SK-N-SH treated with all-trans-retinoic acid at 6 μM for 48 hours (cell line): ENCODE data around the gene PDIA5.

Experiments used
- ATAC-seq: fragments of 200-7000 bp; cut with Tn5 transposase; 3 replicates; pipeline ENCODE4 v1.9.1; 2020; ENCODE audit warnings: mild to moderate bottlenecking, moderate library complexity
- ARNTL ChIP-seq: fragments of 450-650 bp; formaldehyde crosslinking; IDR thresholded peaks from 2 replicates; pipeline ENCODE4 v1.5.0; 2020; ENCODE audit warnings: low read depth, mild to moderate bottlenecking, moderate library complexity, borderline replicate concordance
- BACH2 ChIP-seq: fragments of 250-450 bp; sonication (Bioruptor Pico); IDR thresholded peaks from 2 replicates; pipeline ENCODE4 v1.9.0; 2021; ENCODE audit warnings: mild to moderate bottlenecking, borderline replicate concordance
- CSDC2 ChIP-seq: fragments of 250-450 bp; sonication (Bioruptor Pico); IDR thresholded peaks from 2 replicates; pipeline ENCODE4 v1.5.0; 2020; ENCODE audit warnings: mild to moderate bottlenecking, moderate library complexity
- CSRNP3 ChIP-seq: fragments of 250-450 bp; sonication (Bioruptor Pico); IDR thresholded peaks from 2 replicates; pipeline ENCODE4 v1.5.1; 2021; ENCODE audit warnings: mild to moderate bottlenecking, moderate library complexity
- ESRRG ChIP-seq: fragments of 250-450 bp; sonication (Bioruptor Pico); IDR thresholded peaks from 2 replicates; pipeline ENCODE4 v1.6.1; 2021; ENCODE audit warnings: mild to moderate bottlenecking
- GLIS3 ChIP-seq: fragments of 250-450 bp; sonication (Bioruptor Pico); IDR thresholded peaks from 2 replicates; pipeline ENCODE4 v1.5.0; 2020; ENCODE audit warnings: mild to moderate bottlenecking, moderate library complexity
- ISL1 ChIP-seq: fragments of 250-450 bp; sonication (Bioruptor Pico); IDR thresholded peaks from 2 replicates; pipeline ENCODE4 v2.1.2; 2022; ENCODE audit warnings: mild to moderate bottlenecking, moderate library complexity
- OSR1 ChIP-seq: fragments of 250-450 bp; sonication (Bioruptor Pico); IDR thresholded peaks from 2 replicates; pipeline ENCODE4 v1.8.0; 2022; ENCODE audit warnings: moderate library complexity, mild to moderate bottlenecking, inconsistent platforms
- POU6F1 ChIP-seq: fragments of 250-450 bp; sonication (Bioruptor Pico); IDR thresholded peaks from 2 replicates; pipeline ENCODE4 v1.8.0; 2021; ENCODE audit warnings: low read depth, mild to moderate bottlenecking, moderate library complexity, borderline replicate concordance
- PPARA ChIP-seq: fragments of 250-450 bp; sonication (Bioruptor Pico); IDR thresholded peaks from 2 replicates; pipeline ENCODE4 v1.5.0; 2020; ENCODE audit warnings: mild to moderate bottlenecking, borderline replicate concordance
- RARB ChIP-seq: fragments of 250-450 bp; sonication (Bioruptor Pico); IDR thresholded peaks from 2 replicates; pipeline ENCODE4 v1.8.0; 2021; ENCODE audit warnings: mild to moderate bottlenecking, moderate library complexity
- SNAI2 ChIP-seq: fragments of 250-450 bp; sonication (Bioruptor Pico); IDR thresholded peaks from 2 replicates; pipeline ENCODE4 v1.5.0; 2020; ENCODE audit warnings: mild to moderate bottlenecking, moderate library complexity
- TCF4 ChIP-seq: fragments of 250-450 bp; sonication (Bioruptor Pico); IDR thresholded peaks from 2 replicates; pipeline ENCODE4 v1.8.0; 2021; ENCODE audit warnings: mild to moderate bottlenecking, moderate library complexity, borderline replicate concordance
- TOX ChIP-seq: fragments of 250-450 bp; sonication (Bioruptor Pico); IDR thresholded peaks from 2 replicates; pipeline ENCODE4 v1.8.0; 2021; ENCODE audit warnings: mild to moderate bottlenecking, moderate library complexity, borderline replicate concordance
- TSHZ2 ChIP-seq: fragments of 250-450 bp; sonication (Bioruptor Pico); IDR thresholded peaks from 2 replicates; pipeline ENCODE4 v1.5.0; 2020; ENCODE audit warnings: mild to moderate bottlenecking, moderate library complexity
- ZC3H10 ChIP-seq: fragments of 250-450 bp; sonication (Bioruptor Pico); IDR thresholded peaks from 2 replicates; pipeline ENCODE4 v1.5.1; 2021; ENCODE audit warnings: mild to moderate bottlenecking, moderate library complexity
- ZFP3 ChIP-seq: fragments of 250-450 bp; sonication (Bioruptor Pico); IDR thresholded peaks from 2 replicates; pipeline ENCODE4 v1.5.0; 2020; ENCODE audit warnings: mild to moderate bottlenecking, moderate library complexity
- ZFP30 ChIP-seq: fragments of 450-650 bp; formaldehyde crosslinking; IDR thresholded peaks from 2 replicates; pipeline ENCODE4 v1.5.0; 2022; ENCODE audit warnings: mild to moderate bottlenecking, moderate library complexity
- ZNF565 ChIP-seq: fragments of 450-650 bp; formaldehyde crosslinking; conservative IDR thresholded peaks from 2 replicates; pipeline ENCODE4 v1.5.0; 2020; ENCODE audit warnings: low read depth, mild to moderate bottlenecking, moderate library complexity
- ZNF70 ChIP-seq: fragments of 450-650 bp; formaldehyde crosslinking; IDR thresholded peaks from 2 replicates; pipeline ENCODE4 v1.5.0; 2020; ENCODE audit warnings: mild to moderate bottlenecking, moderate library complexity
- ZNF8 ChIP-seq: fragments of 450-650 bp; formaldehyde crosslinking; IDR thresholded peaks from 2 replicates; pipeline ENCODE4 v1.5.0; 2020; ENCODE audit warnings: mild to moderate bottlenecking, moderate library complexity
- TF ChIP-seq, protein P1 (sequence below): fragments of 250-450 bp; sonication (Bioruptor Pico); IDR thresholded peaks from 2 replicates; pipeline ENCODE4 v1.5.1; 2020; ENCODE audit warnings: low read depth, mild to moderate bottlenecking, moderate library complexity
- TF ChIP-seq, protein P2 (sequence below): fragments of 250-450 bp; sonication (Bioruptor Pico); IDR thresholded peaks from 2 replicates; pipeline ENCODE4 v1.8.0; 2020; ENCODE audit warnings: mild to moderate bottlenecking, moderate library complexity, borderline replicate concordance

Gene PDIA5

DNA sequence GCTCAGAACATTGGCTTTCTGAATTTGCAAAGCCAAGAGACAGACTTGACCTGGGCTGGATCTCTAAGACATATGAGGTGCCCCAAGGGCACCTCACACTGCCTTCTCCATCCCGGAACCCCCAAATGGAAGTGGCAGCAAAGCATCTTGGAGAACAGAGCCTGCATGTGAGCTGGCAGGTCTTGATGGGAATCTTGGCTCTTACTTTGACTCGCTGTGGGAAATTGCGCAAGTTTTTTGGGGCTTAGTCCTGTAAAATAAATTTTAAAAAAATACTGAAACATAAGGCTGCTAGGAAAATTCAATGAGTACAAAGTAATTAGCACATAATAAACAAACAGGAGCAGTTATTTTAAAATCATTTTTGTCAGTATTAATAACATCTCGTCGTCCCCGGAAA, 121.2 kb downstream of the PDIA5 start (continued):
- TF ChIP-seq, protein P1, sequence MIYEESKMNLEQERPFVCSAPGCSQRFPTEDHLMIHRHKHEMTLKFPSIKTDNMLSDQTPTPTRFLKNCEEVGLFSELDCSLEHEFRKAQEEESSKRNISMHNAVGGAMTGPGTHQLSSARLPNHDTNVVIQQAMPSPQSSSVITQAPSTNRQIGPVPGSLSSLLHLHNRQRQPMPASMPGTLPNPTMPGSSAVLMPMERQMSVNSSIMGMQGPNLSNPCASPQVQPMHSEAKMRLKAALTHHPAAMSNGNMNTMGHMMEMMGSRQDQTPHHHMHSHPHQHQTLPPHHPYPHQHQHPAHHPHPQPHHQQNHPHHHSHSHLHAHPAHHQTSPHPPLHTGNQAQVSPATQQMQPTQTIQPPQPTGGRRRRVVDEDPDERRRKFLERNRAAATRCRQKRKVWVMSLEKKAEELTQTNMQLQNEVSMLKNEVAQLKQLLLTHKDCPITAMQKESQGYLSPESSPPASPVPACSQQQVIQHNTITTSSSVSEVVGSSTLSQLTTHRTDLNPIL (CRISPR knock-in tag): no peak
- TF ChIP-seq ARNTL (CRISPR knock-in tag) (no peak), GLIS3 (CRISPR knock-in tag) (no peak), ZC3H10 (CRISPR knock-in tag) (no peak), ZNF70 (CRISPR knock-in tag) (no peak), OSR1 (no peak)

- TF ChIP-seq ZNF8 (CRISPR knock-in tag): no peak
- TF ChIP-seq ZNF70 (CRISPR knock-in tag): no peak
- TF ChIP-seq ISL1: no peak
- TF ChIP-seq, protein P2, sequence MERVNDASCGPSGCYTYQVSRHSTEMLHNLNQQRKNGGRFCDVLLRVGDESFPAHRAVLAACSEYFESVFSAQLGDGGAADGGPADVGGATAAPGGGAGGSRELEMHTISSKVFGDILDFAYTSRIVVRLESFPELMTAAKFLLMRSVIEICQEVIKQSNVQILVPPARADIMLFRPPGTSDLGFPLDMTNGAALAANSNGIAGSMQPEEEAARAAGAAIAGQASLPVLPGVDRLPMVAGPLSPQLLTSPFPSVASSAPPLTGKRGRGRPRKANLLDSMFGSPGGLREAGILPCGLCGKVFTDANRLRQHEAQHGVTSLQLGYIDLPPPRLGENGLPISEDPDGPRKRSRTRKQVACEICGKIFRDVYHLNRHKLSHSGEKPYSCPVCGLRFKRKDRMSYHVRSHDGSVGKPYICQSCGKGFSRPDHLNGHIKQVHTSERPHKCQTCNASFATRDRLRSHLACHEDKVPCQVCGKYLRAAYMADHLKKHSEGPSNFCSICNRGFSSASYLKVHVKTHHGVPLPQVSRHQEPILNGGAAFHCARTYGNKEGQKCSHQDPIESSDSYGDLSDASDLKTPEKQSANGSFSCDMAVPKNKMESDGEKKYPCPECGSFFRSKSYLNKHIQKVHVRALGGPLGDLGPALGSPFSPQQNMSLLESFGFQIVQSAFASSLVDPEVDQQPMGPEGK (CRISPR knock-in tag): no peak
- no peak for TF ChIP-seq OSR1
- TF ChIP-seq ZFP30 (CRISPR knock-in tag): no peak
- no peak for TF ChIP-seq ZNF565 (CRISPR knock-in tag)
- TF ChIP-seq CSRNP3: no peak
- TF ChIP-seq GLIS3 (CRISPR knock-in tag): no peak
- no peak for TF ChIP-seq ARNTL (CRISPR knock-in tag)
- TF ChIP-seq TOX (CRISPR knock-in tag): no peak
- TF ChIP-seq TCF4 (CRISPR knock-in tag): no peak
- TF ChIP-seq ESRRG (CRISPR knock-in tag): no peak
- no peak for TF ChIP-seq ZFP3 (CRISPR knock-in tag)
- TF ChIP-seq TSHZ2 (CRISPR knock-in tag): no peak
- TF ChIP-seq RARB (CRISPR knock-in tag): no peak
- TF ChIP-seq SNAI2 (CRISPR knock-in tag): no peak
- TF ChIP-seq BACH2 (CRISPR knock-in tag): no peak
- TF ChIP-seq, protein P1 (CRISPR knock-in tag): no peak
- TF ChIP-seq ZC3H10 (CRISPR knock-in tag): no peak
- ATAC-seq: no peak
Measured at GRCh38 chr3:123193448-123194101, 126.8 kb downstream of the PDIA5 start.

DNA sequence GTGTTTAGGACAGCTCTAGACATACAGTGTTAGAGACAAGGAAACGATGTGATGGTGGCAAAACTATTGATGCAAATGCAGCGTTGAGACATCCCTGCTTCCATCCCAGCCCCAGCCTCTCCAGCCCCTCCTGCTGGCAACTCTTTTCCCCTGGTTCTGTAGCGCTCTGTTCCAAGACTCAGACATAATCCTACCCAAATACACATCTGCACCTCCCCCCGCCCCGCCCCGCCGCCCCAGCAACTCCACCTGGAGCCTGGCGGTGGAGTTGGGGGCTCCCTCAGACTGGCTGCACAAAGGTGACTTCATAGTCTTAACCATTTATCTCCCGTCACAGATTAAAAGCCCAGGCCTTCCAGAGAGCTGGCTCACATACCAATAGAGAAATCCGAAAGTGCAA, 127.7 kb downstream of the PDIA5 start:
- TF ChIP-seq POU6F1 (CRISPR knock-in tag) (no peak), ARNTL (CRISPR knock-in tag) (no peak), TSHZ2 (CRISPR knock-in tag) (no peak), CSDC2 (CRISPR knock-in tag) (no peak), SNAI2 (CRISPR knock-in tag) (no peak), TOX (CRISPR knock-in tag) (no peak), ZNF565 (CRISPR knock-in tag) (no peak), RARB (CRISPR knock-in tag) (no peak), BACH2 (CRISPR knock-in tag) (no peak), PPARA (CRISPR knock-in tag) (no peak)
- peak; percentile 49; the same call in 1 of the 3 replicates for ATAC-seq
